ENCODE measurements around the gene LOC128125822.

Gene LOC128125822

GRCh38 chr6:63537959-63538300 is 34.4 kb upstream of the LOC128125822 start (continued):
- TF ChIP-seq ZBTB33 (IDR thresholded peaks at IDR 0.05; ENCODE audit: extremely low read depth, insufficient replicate concordance, low read length), result no peak
- TF ChIP-seq TCF7L2 (IDR thresholded peaks at IDR 0.05; ENCODE audit: borderline replicate concordance, extremely low read depth, insufficient read depth, insufficient read length), result no peak
- TF ChIP-seq EGR1 (IDR thresholded peaks at IDR 0.05; ENCODE audit: low read depth), result no peak

- no peak overlapping the region for H3K4me2 ChIP-seq (ENCODE audit: low read length)
- POLR2A ChIA-PET, result no interaction called here
- CTCF ChIA-PET, result no interaction called here
- RAD21 ChIA-PET (ENCODE audit: low non-redundant PET in 1 of 2, low total read pairs in 2 of 2, uncharacterized antibody in 2 of 2, unreplicated experiment in 2 of 2), result no interaction called here
- H2AFZ ChIP-seq (ENCODE audit: low read depth, low read length, poor library complexity, severe bottlenecking), result no peak overlapping the region
- no peaks in the 10 kb centered on the region for H3K36me3 ChIP-seq (ENCODE audit: control insufficient read depth in 1 of 2, insufficient read depth in 2 of 2, low read length in 2 of 2)
- DNase-seq (ENCODE audit: low read depth, low spot score), result no peak
- no peak overlapping the region for H3K27ac ChIP-seq (ENCODE audit: low read depth, low read length)
- peaks cover 3 to 9% of the 10 kb centered on the region in 2 experiments; a peak in 2 of 4 replicates for H3K4me1 ChIP-seq (ENCODE audit: control insufficient read depth in 1 of 2, insufficient read depth in 2 of 2, low read length in 2 of 2)
- no peak for TF ChIP-seq SRF (IDR thresholded peaks at IDR 0.05; ENCODE audit: low read depth)
- TF ChIP-seq YY1 (IDR thresholded peaks at IDR 0.05; ENCODE audit: extremely low read depth, insufficient replicate concordance, low read depth, low read length), result no peak
- no peak for TF ChIP-seq FOSL1 (IDR thresholded peaks at IDR 0.05; ENCODE audit: low read depth)
- TF ChIP-seq MAX (IDR thresholded peaks at IDR 0.05), result no peak
- no peak for TF ChIP-seq POLR2A (IDR thresholded peaks at IDR 0.05; ENCODE audit: borderline replicate concordance, extremely low read depth, insufficient read depth, insufficient read length)
- TF ChIP-seq TCF7L2 (IDR thresholded peaks at IDR 0.05; ENCODE audit: borderline replicate concordance, extremely low read depth, insufficient read depth, insufficient read length), result no peak
- no peak for TF ChIP-seq ATF3 (IDR thresholded peaks at IDR 0.05)
- TF ChIP-seq CEBPB (IDR thresholded peaks at IDR 0.05; ENCODE audit: low read depth), result no peak
- no peak for TF ChIP-seq ZNF274 (IDR thresholded peaks at IDR 0.05; ENCODE audit: low read depth, low read length)
- no peak for TF ChIP-seq ZFX (IDR thresholded peaks at IDR 0.05)
- TF ChIP-seq ZBTB33 (IDR thresholded peaks at IDR 0.05; ENCODE audit: extremely low read depth, insufficient replicate concordance, low read length), result no peak
- no peak for TF ChIP-seq RAD21 (IDR thresholded peaks at IDR 0.05; ENCODE audit: low read depth)
- no peak for TF ChIP-seq REST (IDR thresholded peaks at IDR 0.05; ENCODE audit: low read depth)
- intact Hi-C loops (cut with micrococcal nuclease), result no loop called here
- H4K20me1 ChIP-seq (ENCODE audit: insufficient read depth), result no peaks in the 10 kb centered on the region
- no peaks in the 10 kb centered on the region for H3K79me2 ChIP-seq (ENCODE audit: insufficient read depth, low read length)
- no peaks in the 10 kb centered on the region for H3K9me2 ChIP-seq (ENCODE audit: insufficient read depth)
- no peaks in the 10 kb centered on the region for H3K9me3 ChIP-seq (ENCODE audit: control insufficient read depth in 1 of 2, insufficient read depth in 1 of 2, low read depth in 1 of 2, low read length in 2 of 2)
- H3K4me3 ChIP-seq (replicated peaks in 1 of 2; ENCODE audit: low read depth in 1 of 2, low read length in 2 of 2), result no peak overlapping the region
- BruUV-seq (replicated peaks), result no TSS peak
- H3K27me3 ChIP-seq (ENCODE audit: insufficient read depth, low read length), result no peaks in the 10 kb centered on the region
- no peak overlapping the region for H3K9ac ChIP-seq (ENCODE audit: low read length)
- ATAC-seq, result no peak
Observed at GRCh38 chr6:63538550-63538949, 33.7 kb upstream of the LOC128125822 start.

Measured in HCT116 (cell line).